GM12878 (cell line): ENCODE results near the gene MBD3. TPM values are rescaled to one million over a fixed set of nuclear protein-coding genes. Genes with fewer than 3 reads are reported as not detected.

Experiments
- ATAC-seq: fragments of 200-7000 bp; cut with Tn5 transposase; 3 replicates; pipeline ENCODE4 v1.9.1; 2020; ENCODE audit warnings: mild to moderate bottlenecking, moderate library complexity
- BruUV-seq: library from RNA; stranded (reverse); fragments of 400-500 nt; replicated peaks from 2 replicates; lab custom pipeline; 2021; lab: Mats Ljungman, UMichigan
- CTCF ChIA-PET: fragments of 300-600 bp; sonication (Branson Sonifier 250); formaldehyde crosslinking; extraction: SDS; loops from one replicate; lab custom pipeline; 2021; ENCODE audit warnings: inconsistent platforms; lab: Yijun Ruan, JAX
- POLR2A ChIA-PET: fragments of 350-600 bp; formaldehyde crosslinking; extraction: SDS; loops from one replicate; lab custom pipeline; 2021; ENCODE audit warnings: inconsistent platforms; lab: Charles Lee
- RAD21 ChIA-PET: fragments of 300-600 bp; sonication (Branson Sonifier 250); formaldehyde crosslinking; loops from one replicate; lab custom pipeline; 2023; ENCODE audit warnings: antibody characterized with exemption; ENCODE audit not compliant: unreplicated experiment; lab: Charles Lee
- SMC1A ChIA-PET: fragments of 300-600 bp; sonication (Branson Sonifier 250); formaldehyde crosslinking; loops from one replicate; lab custom pipeline; 2023; ENCODE audit not compliant: unreplicated experiment, uncharacterized antibody; lab: Charles Lee
- DNase-seq: peaks from one replicate; pipeline ENCODE4 v3.0.0-alpha.2; 2011; ENCODE audit warnings: low read depth, low spot score
- FAIRE-seq: peaks from 3 replicates; lab custom pipeline; 2011; peaks lifted over from hg19 to GRCh38; lab: Jason Lieb, UNC
- H2AFZ ChIP-seq: 2 replicates; pipeline ENCODE4 v1.6.0; 2011; ENCODE audit warnings: low read depth, low read length, control low read depth; ENCODE audit not compliant: control insufficient read depth
- H3K27ac ChIP-seq: 2 replicates; pipeline ENCODE4 v1.5.1; 2011; ENCODE audit warnings: control low read depth; ENCODE audit not compliant: control insufficient read depth, insufficient read depth
- H3K27me3 ChIP-seq, 2 experiments: replicated peaks in 1 of 2; 2 replicates each; pipeline versions ENCODE4 v1.6.0 to v1.6.1; 2011; ENCODE audit warnings: low read length in 1 of 2; ENCODE audit not compliant: control insufficient read depth in 2 of 2, insufficient read depth in 2 of 2
- H3K36me3 ChIP-seq, 2 experiments: 2 replicates each; pipeline ENCODE4 v1.5.1; 2011; ENCODE audit warnings: low read length in 1 of 2; ENCODE audit not compliant: control insufficient read depth in 2 of 2, insufficient read depth in 2 of 2
- H3K4me1 ChIP-seq: 2 replicates; pipeline ENCODE4 v1.6.1; 2011; ENCODE audit warnings: mild to moderate bottlenecking, low read length, moderate library complexity, mixed read lengths; ENCODE audit not compliant: control insufficient read depth, insufficient read depth
- H3K4me2 ChIP-seq: 2 replicates; pipeline ENCODE4 v1.6.0; 2011; ENCODE audit warnings: control low read depth; ENCODE audit not compliant: control insufficient read depth, insufficient read depth
- H3K4me3 ChIP-seq: fragments of 200-600 bp; sonication (generic); 2 replicates; pipeline ENCODE4 v1.5.1; 2016
- H3K79me2 ChIP-seq: 2 replicates; pipeline ENCODE4 v1.6.0; 2011; ENCODE audit warnings: low read length; ENCODE audit not compliant: control insufficient read depth, insufficient read depth
- H3K9ac ChIP-seq: 2 replicates; pipeline ENCODE4 v1.8.0; 2011; ENCODE audit warnings: low read length, control low read depth, mixed read lengths; ENCODE audit not compliant: control insufficient read depth, insufficient read depth
- H3K9me3 ChIP-seq: replicated peaks from 3 replicates; pipeline ENCODE4 v1.5.1; 2011; ENCODE audit warnings: mild to moderate bottlenecking, low read length; ENCODE audit not compliant: control insufficient read depth, insufficient read depth
- H4K20me1 ChIP-seq: 2 replicates; pipeline ENCODE4 v1.6.0; 2011; ENCODE audit not compliant: control insufficient read depth, insufficient read depth
- BMI1 ChIP-seq: fragments of 450-650 bp; IDR thresholded peaks from 2 replicates; pipeline ENCODE4 v1.6.1; 2016; ENCODE audit warnings: mild to moderate bottlenecking, moderate library complexity, borderline replicate concordance
- MEF2A ChIP-seq: IDR thresholded peaks from 2 replicates; pipeline ENCODE4 v1.6.1; 2011; ENCODE audit warnings: low read depth, mild to moderate bottlenecking, low read length, moderate library complexity; ENCODE audit not compliant: insufficient read depth
- NKRF ChIP-seq: fragments of 450-650 bp; conservative IDR thresholded peaks from 2 replicates; pipeline ENCODE4 v1.6.1; 2017; ENCODE audit warnings: mild to moderate bottlenecking, moderate library complexity
- POLR2A ChIP-seq: IDR thresholded peaks from 2 replicates; pipeline ENCODE4 v1.6.1; 2011; ENCODE audit warnings: low read depth, mild to moderate bottlenecking, low read length
- REST ChIP-seq: IDR thresholded peaks from 2 replicates; pipeline ENCODE4 v1.6.1; 2012; ENCODE audit warnings: mild to moderate bottlenecking, low read depth, low read length
- TBL1XR1 ChIP-seq: IDR thresholded peaks from 2 replicates; pipeline ENCODE4 v1.6.1; 2012; ENCODE audit warnings: low read depth, low read length, improper control_type of control experiment
- WGBS: methylation state at CpG from one replicate; pipeline ENCODE4 v1.1.6; 2016; ENCODE audit warnings: low lambda C conversion rate; ENCODE audit not compliant: insufficient replicate concordance, insufficient coverage; ENCODE audit errors: missing lambda C conversion rate; 5-methylcytosine and 5-hydroxymethylcytosine counted together
- in situ Hi-C: fragments of 300-500 bp; cut with MboI; formaldehyde crosslinking; loops from 9 replicates; pipeline ENCODE4 v1.14.3; 2018; ENCODE audit warnings: mixed read lengths
- intact Hi-C: fragments of 100-400 bp; cut with micrococcal nuclease; formaldehyde crosslinking; loops from one replicate; pipeline ENCODE4 v1.14.2; 2022; ENCODE audit not compliant: unreplicated experiment
- polyA plus RNA-seq, 11 experiments: library from polyadenylated mRNA; depleted of rRNA in 4 of 11; unstranded in 6 of 11; stranded (reverse) in 5 of 11; fragments of >200 nt; fragmentation: Nextera tagmentation in 4 of 11; fragmentation: Illumina TruSeq in 1 of 11; extraction: Ambion mirVana in 4 of 11; extraction: Trizol in 1 of 11; gene quantifications; 1 replicate in 1 of 11; 2 replicates in 10 of 11; pipeline versions ENCODE4 v1.2.1 to v1.2.3, GENCODE V29; 2011 to 2016; ENCODE audit warnings: inconsistent platforms in 2 of 11, missing spikeins in 2 of 11, low read depth in 1 of 11
- total RNA-seq, 4 experiments: library from RNA; depleted of rRNA in 3 of 4; stranded (reverse); fragments of >200 nt in 3 of 4; fragmentation: Illumina TruSeq in 1 of 4; extraction: Trizol in 1 of 4; gene quantifications; 2 replicates each; pipeline versions ENCODE4 v1.2.1 to v1.2.3, GENCODE V29; 2013 to 2021

Gene MBD3
- total and polyA plus RNA-seq, 10 of the 15 experiments (the other 5 are each of a cell fraction or from before 2014, with no cell fraction given), result 0.13 to 107 (median 21.9) TPM

GRCh38 chr19:1528596-1529429, 63.9 kb downstream of the MBD3 start:
- H2AFZ ChIP-seq, result no peak overlapping the region
- no peaks in the 10 kb centered on the region for H4K20me1 ChIP-seq
- H3K27ac ChIP-seq, result no peak overlapping the region
- BruUV-seq, result no TSS peak
- FAIRE-seq, result no peak
- intact Hi-C loops (no loop called here), in situ Hi-C loops (no loop called here)
- no peak overlapping the region for H3K9ac ChIP-seq
- ChIA-PET POLR2A (no interaction called here), CTCF (no interaction called here), RAD21 (no interaction called here), SMC1A (no interaction called here)
- no peak for ATAC-seq
- DNase-seq, result no peak
- peaks cover 0 to 2% of the 10 kb centered on the region in 2 experiments; a peak in 3 of 4 replicates for H3K27me3 ChIP-seq
- WGBS, result 50% methylated on average over 16 of the region's 23 CpGs
- no peak overlapping the region for H3K4me2 ChIP-seq
- H3K9me3 ChIP-seq, result no peaks in the 10 kb centered on the region
- no peaks in the 10 kb centered on the region for H3K36me3 ChIP-seq
- no peaks in the 10 kb centered on the region for H3K4me1 ChIP-seq
- H3K4me3 ChIP-seq, result no peak overlapping the region
- TF ChIP-seq NKRF (no peak), MEF2A (no peak), TBL1XR1 (no peak), BMI1 (no peak), REST (no peak), POLR2A (no peak)
- no peaks in the 10 kb centered on the region for H3K79me2 ChIP-seq
